Stimulated activated CD4-positive, alpha-beta T cell treated with anti-CD3 and anti-CD28 coated beads, Interleukin-12 subunit alpha, Interleukin-12 subunit beta, amount 100 ng/mL, for 4 hours (primary cell): Measurements from ENCODE around the gene SMAD3.

Source experiments
- DNase-seq: peaks from one replicate; pipeline ENCODE4 v3.0.0-alpha.2; 2020

The SMAD3 gene

DNA sequence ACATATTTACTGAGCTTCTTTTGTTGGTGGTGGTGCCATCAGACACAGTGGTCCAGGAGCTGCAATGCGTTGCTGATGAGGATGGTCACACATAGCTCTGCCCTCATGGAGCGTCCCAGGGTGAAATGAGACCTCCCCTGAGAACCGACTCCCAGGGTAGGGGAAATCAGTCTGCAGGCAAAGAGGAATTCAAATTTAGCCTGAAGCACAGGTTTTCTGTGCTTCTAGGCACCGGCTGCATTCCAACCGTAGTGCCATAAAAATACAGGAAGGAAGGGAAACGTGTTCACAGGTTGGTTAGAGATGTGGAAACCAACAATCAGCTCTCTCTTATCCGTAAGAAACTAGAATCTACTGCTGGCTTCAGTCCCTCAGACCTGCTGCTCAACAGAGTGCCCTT is 19.2 kb downstream of the SMAD3 start:
- DNase-seq = no peak

DNA sequence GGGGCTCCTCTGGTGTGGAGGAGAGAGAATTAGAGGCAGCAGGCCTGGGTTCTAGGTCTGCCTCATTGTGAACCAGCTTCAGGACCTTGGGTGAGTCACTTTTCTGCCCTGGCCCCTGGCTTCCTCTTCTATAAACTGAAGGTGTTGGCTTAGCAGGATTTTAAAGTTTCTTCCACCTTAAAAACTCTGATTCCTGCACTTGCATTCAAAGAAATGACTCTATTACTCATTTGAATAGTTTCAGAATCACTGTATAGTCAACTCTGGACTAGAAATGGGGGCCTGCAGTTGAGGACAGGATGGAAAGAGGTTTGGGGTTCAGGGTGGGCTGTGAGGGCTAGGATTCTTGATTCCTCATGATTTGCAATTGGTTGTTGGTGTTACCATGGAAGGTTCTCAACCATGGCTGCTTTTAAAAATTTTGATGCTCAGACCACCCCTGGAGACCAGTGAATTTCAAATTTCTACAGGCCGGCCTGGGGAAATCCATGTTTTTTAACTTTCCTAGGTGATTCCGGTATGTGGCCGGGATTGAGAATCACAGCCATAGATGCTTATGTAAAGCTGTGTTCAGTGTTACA is 19.9 kb downstream of the SMAD3 start:
- peak; percentile 39 for DNase-seq

DNA sequence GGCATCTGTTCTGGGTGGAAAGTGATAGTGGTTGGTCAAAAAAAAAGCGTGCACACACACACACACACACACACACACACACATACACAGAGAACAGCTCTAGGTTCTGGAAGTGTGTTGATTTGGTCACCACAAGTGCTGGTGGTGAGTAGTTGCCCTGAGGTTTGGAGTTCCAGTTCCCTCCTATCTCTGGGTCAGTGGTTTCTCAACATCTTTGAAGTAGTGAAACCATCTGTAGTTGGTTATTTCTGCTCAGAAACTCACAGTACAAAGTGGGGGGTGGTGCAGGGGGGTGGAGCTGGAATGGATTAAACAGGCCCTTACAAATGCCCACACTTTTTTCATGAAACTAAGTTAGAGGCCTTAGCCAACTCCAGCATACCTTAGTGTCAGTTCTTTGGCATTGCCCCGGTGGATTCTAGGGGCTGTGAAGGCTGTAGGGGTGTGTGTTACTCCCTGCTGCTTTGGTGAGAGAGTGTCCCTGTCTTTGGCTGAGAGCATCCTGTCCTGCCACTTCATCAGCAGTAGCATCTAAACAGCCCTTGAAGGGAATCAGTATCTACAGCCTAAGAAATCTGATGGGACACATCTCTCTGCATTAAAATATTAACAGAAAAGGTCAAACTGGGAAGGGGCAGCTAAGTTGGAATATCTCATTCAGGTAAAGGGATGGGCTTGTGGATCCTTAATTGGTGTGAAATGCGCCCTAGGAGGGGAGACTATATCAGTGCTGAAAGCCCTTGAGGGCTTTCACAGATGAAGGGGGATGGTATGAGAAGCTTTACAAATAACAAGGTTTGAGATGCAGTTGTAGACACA is 20.6 kb downstream of the SMAD3 start:
- no peak for DNase-seq

DNA sequence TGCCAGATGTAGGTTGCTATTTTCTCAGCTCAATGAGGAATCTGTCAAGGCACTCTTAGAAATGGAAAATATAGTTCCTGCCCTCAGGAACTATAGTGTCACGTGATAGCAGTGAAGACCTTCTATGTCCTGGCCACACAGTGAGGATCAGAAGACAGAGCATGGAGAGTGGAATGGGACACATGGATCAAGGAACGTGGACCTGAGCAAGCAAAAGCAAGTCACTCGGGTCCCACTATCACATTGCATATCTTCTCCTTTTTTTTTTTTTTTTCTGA is 21.2 kb downstream of the SMAD3 start:
- no peak for DNase-seq

DNA sequence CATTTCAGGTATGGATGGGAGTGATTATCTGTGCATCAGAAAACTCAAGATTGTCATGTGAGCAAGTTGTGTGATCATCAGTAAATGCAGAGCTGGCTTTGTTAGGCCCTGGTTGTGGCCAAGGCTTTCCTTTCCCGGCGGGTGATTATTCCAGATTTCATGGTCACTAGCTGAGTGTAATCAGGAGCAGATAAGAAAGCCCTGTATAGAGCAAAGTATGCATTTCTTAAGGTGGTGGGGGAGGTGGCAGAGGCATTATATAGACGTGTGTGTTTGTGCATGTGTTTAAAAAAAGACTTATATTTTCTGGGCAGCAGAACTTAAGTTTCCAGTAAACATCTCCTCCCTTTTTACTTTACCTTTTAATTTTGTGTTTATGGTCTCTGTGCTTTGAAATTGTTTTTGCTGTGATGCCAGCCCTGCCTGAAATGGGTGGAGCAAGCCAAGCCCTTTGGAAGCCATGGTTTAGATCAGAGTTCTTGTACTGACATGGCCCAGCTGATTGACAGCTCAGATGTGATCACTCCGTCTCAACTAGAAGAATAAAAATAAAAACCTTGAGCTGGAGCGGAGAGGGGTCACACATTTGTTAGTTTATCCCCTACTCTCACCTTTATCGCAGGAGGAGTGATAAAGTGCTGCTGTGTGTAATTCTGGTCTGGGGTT is 22.2 kb downstream of the SMAD3 start:
- no peak for DNase-seq

DNA sequence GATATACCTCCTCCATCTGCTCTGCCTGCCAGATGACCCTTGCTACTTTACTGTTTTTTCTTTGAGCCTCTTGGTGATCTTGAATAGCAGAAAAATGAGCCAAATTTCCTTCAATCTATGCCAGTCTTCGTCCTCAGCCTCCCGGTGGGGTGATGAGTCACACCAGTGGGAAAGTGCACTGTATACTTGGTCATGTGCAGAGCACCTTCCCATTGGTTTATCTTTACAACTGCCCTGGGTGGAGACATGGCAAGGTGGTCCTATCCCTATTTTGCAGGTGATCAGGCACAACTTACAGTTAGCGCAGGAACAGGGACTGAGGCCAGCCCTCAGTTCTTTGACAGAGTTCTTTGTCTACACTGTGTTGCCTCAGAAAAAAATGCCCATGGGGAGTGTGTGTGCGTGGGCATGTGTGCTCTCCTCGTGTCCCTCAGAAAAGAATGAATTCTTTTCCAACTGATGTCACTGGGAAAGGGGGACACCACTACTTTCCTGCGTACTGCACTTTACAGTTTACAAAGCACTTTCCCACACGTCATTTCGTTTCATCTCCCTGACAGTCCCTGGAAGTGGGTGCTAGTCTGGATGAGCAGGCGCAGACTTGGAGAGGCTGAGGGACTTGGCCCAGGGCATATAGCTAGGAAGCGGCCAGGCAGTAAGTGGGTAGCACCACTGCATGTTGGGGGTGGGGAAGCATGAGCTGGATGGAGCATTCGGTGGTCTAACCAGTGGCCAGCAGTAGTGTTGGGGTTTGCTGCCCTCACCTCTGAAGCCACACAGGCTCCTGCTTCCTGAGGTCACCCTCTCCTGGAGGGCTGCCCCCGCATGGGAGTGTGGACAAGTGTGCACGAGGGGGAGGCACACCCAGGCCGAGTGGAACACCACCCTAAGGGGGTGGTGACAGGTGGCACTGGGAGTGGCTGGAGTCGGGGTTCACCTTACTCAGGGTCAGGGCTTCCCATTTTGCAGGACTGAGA is 24.1 kb downstream of the SMAD3 start:
- DNase-seq = no peak

DNA sequence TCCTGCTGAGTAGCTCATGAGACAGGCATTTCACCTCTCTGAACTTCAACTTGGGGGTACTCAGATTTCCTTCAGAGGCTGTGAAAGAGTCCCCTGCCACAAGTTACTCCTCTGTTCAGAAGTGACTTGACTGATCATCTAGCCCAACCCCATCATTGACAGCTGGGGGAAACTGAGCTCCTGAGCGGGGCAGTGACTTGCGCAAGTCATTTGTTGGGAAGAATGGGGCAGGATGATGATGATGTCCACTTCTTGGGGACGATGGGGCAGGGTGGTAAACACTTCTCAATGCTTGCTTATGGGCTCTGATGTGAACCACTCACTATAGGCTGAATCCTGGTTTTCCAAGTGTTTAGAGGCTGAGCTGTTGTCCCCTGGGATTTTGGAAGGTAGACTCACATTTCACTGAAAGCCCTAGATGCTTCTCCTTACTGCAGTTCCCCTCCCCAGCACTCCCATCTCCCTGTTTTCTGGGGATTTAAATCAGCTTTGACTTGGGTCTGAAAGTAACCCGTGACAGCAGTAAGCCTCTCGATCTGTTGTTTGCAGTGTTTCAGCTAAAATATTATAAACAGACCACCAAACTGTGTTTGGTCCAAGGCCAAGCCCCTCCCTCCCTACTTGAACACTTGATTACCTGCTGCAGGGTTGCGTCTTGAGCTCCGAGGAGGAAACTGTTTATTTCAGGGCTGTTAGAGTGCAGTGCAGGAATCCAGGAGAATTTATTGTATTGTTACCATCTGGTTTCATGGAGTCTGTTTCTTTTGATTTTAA is 25.1 kb downstream of the SMAD3 start:
- no peak for DNase-seq

DNA sequence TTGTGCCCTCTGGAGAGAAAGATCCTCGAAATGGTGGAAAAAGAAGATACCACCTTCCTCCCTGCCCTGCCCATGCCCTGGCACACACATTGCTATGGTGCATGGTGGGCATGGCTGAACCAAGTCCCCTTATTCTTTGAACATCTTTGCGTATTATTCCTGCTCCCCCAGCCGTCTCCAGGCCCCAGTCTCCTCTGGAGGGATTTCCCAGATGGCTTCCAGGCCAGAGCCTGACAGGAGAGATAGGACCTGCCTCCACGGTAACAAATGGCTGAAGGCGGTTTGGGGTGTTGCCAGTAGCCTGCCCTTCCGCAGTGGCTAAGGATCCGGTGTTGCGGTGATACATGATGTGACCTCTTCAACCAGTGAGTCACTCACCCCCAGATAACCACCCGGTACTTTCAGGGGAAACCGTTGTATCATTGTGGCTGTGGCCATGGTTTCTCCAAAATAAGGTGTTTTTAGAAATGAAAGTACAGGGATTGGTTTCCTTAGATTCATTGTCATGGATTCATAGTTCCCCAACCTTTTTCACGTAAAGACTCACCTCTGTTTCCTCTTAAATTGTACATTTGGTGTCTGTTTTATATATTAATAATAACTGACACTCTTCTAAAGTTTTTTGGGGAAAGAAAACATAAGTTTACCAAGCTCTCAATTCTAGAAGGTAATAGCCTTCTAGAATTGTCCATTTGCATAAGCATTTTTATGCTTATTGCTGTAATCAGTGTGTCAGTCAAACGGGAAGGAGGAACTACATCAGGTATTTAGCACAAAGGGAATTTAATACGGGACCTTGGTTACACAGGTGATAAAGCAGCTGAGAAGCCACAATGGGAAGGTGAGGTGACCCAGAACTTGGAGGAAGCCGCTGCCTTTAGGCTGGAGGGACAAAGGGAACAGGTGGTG is 25.9 kb downstream of the SMAD3 start:
- DNase-seq = no peak

DNA sequence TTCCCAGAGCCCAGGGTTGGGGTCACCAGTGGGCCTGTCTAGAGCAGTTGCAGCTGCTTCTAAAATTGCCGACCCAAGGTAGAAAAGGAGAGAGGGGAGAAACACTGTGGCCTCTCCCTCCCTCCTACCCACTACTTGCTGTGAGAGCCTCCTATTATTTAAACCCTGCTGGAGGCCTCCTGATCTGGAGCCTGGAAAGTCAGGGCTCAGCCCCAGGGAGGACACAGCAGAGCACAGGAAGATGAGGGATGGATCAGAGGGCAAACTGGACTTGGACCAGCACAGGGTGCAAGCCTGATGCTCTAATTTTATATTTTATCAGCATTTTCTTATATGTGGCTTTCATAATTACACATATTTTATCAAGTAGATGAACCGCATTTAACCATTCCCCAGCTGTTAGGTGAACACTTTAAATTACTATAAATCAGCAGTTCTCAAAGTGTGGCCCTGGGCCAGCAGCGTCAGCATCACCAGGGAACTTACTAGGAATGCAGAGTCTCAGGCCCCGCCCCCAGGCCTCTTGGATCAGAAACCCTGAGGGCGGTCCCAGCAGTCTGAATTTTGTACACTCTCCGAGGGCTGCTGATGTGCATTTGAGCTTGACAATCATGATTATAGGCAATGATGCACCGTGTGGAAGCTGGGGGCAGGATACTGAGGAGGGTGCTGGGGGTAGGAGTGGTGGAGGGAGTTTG is 26.7 kb downstream of the SMAD3 start:
- DNase-seq = no peak

DNA sequence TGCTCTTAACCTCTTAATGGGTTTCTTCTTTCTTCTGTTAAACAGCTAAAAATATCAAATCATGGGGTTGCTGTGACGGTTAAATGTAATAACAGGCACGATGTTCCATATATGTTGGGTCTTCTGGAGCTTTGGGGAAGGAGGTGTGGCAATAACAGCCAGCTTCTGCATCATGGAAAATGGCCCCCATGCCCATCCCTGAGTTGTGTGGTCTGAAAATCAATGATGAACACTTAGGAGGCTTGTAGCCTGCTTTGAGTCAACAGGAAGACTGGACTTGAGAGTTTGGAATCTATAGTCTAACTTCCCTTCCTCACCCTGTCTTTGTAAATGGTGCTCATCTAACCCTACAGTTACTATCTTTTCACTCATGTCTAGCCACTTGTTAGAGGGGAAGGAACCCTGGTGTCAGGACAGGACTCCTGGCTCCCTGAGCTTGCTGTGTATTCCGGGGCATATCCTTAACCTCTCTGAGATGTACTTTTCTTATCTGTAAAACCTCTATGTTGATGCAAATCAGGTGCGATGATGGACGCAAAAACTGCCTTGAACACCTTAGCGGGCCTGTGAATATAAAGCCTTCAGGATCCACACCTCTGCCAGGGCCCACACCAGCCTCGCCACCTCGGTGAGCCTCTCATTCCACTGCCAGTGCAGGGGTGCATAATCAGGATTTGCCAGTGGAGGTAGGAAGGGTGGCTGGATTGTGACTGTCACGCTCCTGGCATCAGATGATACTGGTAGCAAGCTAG is 27.5 kb downstream of the SMAD3 start:
- DNase-seq = no peak

DNA sequence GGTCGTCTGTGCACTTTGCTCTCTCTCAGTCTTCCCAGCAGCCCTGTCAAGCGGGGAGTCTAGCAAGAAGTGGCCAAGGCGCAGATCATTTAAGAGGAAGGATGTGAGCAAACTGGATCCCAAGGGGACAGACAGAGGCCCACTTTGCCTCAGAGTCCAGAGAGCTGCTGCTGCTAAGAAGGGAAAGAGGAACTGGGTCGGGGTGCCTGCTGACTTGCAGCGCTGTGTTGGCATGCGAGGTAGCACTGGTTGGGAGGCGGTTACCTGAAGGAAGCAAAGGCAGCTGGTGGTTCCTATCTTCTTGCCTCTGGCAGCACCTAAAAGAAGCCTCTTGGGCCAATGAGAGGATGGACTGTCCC is 28.1 kb downstream of the SMAD3 start:
- DNase-seq = no peak

DNA sequence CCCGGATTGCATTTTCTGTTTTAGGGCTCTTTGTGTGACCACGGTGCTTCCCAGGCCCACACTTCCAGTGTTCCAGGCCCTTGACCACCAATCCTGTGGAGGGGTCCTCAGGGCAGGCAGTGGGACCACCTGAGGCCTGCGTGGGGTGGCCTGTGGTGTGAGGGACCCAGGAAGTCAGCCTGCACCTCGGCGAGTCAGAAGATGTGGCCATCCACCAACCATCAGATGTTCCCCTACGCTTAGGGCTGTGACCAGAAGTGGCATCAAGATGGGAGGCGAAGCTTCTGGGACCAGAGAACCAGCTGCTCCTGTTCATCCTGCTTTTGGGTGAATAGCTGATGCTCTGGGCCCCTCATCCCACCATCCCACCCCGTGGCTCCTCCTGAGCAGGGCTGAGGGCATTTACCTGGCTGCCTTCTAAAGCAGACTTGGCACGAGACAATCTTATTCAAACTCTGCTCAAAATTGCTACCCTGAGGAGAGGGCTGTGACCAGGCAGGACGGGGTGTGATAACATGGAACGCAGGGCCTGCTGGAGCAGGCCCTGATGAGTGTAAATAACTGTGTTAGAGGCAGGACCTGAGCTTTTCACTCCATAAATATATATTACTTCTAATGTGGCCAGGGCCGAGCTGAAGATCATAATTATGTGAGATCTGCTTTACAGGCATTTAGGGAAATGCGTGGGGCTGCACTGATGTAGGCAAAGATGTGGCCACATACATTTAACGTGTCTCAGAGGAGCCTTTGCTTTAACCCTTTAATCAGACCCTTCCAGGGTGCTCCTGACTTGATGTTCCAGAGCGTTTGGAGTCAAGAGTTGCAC is 28.8 kb downstream of the SMAD3 start:
- no peak for DNase-seq

DNA sequence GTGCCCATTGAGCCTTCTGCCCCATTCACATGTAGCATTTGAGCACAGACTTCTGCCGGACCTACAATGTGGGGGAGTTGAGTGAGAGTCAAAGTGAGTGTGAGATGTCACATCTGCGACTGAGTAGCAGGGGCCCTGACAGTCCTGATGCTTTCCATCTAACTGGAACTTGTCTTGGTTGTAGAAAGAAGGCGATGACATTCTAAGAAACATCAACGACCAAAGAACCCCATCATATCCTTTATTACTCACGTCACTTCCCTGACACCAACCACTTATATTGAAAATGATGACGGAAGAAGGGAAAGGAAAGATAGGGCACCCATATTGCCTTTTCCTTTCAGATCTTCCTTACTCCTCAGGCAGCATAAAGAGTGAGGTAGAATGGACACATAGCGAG is 30.5 kb downstream of the SMAD3 start:
- DNase-seq = no peak

DNA sequence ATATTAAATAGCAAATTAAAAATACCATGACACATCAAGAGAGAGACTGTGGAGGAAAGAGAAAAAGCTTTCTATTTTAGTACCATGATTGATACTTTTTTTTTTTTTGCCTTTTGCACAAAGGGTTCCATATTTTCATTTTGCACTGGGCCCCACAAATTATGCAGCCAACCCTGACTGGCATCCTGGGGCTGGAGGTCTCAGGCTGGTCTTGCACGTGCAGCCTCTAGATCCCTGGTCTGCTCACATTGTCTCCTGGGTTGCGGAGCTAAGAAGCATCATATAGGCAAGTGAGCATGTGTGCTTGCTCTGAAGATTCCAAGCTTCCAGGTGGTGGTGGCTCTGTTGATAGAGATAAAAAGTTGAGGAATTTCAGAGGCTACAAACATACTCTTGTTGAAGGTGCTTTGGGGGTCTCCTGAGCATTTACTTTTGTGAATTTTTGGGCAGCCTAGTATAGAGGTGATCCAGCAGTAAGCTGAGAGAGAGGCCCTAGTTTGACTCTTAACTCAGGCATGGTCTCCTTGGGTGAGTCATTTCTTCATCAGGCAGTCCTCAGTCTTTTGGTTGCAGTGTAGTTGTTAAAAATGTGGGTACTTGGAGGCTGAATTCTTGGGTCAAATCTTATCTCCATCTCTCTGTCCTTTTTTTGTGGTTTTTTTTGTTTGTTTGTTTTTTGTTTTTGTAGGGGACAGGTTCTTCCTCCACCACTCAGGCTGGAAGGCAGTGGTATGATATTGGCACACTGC is 31.3 kb downstream of the SMAD3 start:
- DNase-seq = no peak

DNA sequence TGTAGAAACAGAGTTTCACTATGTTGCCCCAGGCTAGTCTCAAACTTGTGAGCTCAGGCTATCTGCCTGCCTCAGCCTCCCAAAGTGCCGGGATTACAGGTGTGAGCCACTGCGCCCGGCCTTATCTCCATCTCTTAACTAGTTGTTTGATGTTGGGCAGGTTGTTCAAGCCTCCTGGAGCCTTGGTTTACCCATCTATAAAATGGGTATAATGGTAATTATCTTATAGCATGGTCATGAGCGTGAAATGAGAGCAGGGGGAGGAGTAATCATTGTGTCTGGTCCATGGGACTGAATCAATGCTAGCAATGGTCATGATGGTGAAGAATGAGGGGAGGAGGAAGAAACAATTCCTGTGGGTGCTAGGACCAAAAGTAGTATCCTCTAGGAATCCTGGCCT is 32.0 kb downstream of the SMAD3 start:
- no peak for DNase-seq

DNA sequence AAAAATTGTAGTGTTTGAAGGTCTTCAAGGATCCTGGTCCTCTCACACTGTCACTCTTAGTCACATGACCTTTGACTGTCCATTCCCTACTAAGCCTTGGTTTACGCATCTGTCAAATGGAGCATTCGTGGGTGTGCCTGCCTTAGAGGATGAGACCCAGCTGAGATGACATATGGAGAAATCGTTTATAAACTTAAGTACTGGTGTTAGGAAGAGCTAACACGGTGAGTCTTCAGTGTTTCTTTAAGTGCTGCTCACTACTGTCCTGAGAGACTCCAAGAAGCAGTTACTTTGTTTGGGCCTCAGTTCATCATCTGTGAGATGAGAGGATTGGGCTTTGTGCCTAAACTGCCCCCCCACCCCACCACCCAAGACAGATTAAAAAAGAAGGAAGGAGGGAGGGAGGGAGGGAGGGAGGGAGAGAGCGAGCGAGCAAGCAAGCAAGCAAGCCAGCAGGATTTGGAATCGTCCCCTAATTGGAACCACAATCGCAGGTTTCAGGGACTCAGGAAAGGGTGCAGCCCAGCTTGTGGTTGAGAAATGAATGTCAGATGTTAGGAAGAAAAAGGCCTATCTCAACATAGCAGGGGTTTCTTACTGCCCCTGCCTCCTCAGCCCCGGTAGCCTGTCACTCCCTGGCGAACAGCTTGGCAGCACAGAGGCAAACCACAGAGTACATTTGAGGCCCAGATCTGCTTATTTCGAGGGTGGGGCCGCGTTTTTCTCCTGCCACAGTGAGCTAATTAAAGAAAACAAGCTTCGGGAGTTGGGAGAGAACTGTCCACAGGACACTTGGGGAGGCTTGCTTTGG is 32.7 kb downstream of the SMAD3 start:
- no peak for DNase-seq

DNA sequence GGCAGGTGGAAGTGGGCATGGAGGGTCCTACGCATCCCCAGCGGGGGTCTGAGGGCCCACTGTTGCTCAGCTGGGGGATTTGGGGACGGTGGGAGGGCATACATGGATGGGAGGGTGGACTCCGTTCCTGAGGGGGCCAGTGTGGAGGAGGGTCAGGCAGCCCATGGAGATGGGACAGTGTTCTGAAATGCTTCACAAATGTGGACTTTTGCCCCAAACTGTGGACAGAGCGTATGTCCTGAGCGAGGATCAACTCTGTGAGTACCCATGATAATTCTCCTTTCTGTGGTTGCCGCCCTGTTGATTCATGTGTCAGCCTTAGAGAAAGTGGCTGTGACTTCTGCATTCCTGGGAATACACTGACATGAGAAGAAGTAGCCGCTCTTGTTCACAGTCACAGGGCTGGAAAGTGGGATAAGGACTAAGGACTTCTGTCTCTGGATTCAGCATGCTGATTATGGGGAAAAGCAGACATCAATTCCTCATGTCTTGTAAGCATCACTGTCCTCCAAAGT is 33.4 kb downstream of the SMAD3 start:
- DNase-seq = no peak
